Neural cell (in vitro differentiated cells): ENCODE results near the gene MMP25.

Source experiments
- CTCF ChIP-seq: fragments of 450-650 bp; IDR thresholded peaks from 2 replicates; pipeline ENCODE4 v1.5.1; 2014; ENCODE audit warnings: antibody characterized with exemption, mild to moderate bottlenecking, moderate library complexity; ENCODE audit not compliant: poor library complexity, severe bottlenecking
- EP300 ChIP-seq: fragments of 450-650 bp; conservative IDR thresholded peaks from 2 replicates; pipeline ENCODE4 v1.6.1; 2014; ENCODE audit warnings: antibody characterized with exemption, mild to moderate bottlenecking, moderate library complexity; ENCODE audit not compliant: poor library complexity, severe bottlenecking
- EZH2 ChIP-seq: fragments of 200-600, 300-800 bp; shearing (Covaris generic), sonication (generic); IDR thresholded peaks from 2 replicates; pipeline ENCODE4 v1.6.1; 2014; ENCODE audit warnings: antibody characterized with exemption, low read length, borderline replicate concordance, mild to moderate bottlenecking; ENCODE audit not compliant: insufficient read depth, poor library complexity, severe bottlenecking
- POLR2AphosphoS5 ChIP-seq: IDR thresholded peaks from 2 replicates; pipeline ENCODE4 v1.6.1; 2012
- RAD21 ChIP-seq: fragments of 450-650 bp; conservative IDR thresholded peaks from 2 replicates; pipeline ENCODE4 v1.6.1; 2014; ENCODE audit warnings: antibody characterized with exemption, mild to moderate bottlenecking, moderate library complexity
- SMC3 ChIP-seq: fragments of 450-650 bp; conservative IDR thresholded peaks from 2 replicates; pipeline ENCODE4 v1.6.1; 2014; ENCODE audit warnings: antibody characterized with exemption, mild to moderate bottlenecking, moderate library complexity; ENCODE audit not compliant: poor library complexity
- TAF1 ChIP-seq: IDR thresholded peaks from 2 replicates; pipeline ENCODE4 v1.6.1; 2012; ENCODE audit warnings: low read depth
- TF ChIP-seq, protein P1 (sequence below): IDR thresholded peaks from 2 replicates; pipeline ENCODE4 v1.6.1; 2012; ENCODE audit warnings: borderline replicate concordance

DNA sequence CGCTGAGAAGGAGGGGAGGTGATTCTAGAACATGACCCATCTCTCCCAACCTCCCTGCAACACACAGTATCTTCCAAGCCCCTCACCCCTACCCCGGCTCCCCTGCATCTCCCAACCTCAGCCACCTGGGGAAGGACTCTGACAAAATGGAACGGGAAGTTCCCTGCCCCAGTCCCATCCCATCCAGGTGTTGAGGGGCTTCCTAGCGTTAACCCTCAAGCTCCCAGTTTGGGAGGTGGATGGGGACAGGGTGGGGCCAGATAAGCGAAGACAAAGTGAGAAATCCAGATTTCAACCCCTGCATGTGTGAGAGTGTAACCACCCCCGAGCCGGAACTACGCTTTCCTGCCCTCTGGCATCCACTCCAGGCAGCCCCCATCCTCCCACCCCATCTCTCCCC is 50.9 kb downstream of the MMP25 start:
- no peak for TF ChIP-seq CTCF
- TF ChIP-seq RAD21 = no peak
- TF ChIP-seq, protein P1, sequence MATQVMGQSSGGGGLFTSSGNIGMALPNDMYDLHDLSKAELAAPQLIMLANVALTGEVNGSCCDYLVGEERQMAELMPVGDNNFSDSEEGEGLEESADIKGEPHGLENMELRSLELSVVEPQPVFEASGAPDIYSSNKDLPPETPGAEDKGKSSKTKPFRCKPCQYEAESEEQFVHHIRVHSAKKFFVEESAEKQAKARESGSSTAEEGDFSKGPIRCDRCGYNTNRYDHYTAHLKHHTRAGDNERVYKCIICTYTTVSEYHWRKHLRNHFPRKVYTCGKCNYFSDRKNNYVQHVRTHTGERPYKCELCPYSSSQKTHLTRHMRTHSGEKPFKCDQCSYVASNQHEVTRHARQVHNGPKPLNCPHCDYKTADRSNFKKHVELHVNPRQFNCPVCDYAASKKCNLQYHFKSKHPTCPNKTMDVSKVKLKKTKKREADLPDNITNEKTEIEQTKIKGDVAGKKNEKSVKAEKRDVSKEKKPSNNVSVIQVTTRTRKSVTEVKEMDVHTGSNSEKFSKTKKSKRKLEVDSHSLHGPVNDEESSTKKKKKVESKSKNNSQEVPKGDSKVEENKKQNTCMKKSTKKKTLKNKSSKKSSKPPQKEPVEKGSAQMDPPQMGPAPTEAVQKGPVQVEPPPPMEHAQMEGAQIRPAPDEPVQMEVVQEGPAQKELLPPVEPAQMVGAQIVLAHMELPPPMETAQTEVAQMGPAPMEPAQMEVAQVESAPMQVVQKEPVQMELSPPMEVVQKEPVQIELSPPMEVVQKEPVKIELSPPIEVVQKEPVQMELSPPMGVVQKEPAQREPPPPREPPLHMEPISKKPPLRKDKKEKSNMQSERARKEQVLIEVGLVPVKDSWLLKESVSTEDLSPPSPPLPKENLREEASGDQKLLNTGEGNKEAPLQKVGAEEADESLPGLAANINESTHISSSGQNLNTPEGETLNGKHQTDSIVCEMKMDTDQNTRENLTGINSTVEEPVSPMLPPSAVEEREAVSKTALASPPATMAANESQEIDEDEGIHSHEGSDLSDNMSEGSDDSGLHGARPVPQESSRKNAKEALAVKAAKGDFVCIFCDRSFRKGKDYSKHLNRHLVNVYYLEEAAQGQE = no peak
- no peak for TF ChIP-seq EZH2
- TF ChIP-seq EP300 = no peak
- no peak for TF ChIP-seq POLR2AphosphoS5
- TF ChIP-seq SMC3 = no peak
- TF ChIP-seq TAF1 = no peak
